Upper lobe of left lung (tissue), 4 donors: Measurements from ENCODE around the gene PWWP3B.

Source experiments
- CTCF ChIP-seq, 6 experiments: fragments of 450-650 bp in 4 of 6; fragments of 200-600 bp in 2 of 6; sonication (generic) in 2 of 6; IDR thresholded peaks; one replicate each; pipeline ENCODE4 v1.5.1; 2016 to 2019; ENCODE audit warnings: antibody characterized with exemption in 6 of 6
- POLR2A ChIP-seq, 4 donors: fragments of 450-650 bp; IDR thresholded peaks; one replicate each; pipeline ENCODE4 v1.5.1; 2016 to 2017; ENCODE audit warnings: antibody characterized with exemption in 4 of 4, mild to moderate bottlenecking in 2 of 4

- TF ChIP-seq POLR2A (IDR thresholded peaks at IDR 0.05) (no peak), CTCF (IDR thresholded peaks at IDR 0.05) (no peak)
Observed at GRCh38 chrX:106201502-106202178, 33.5 kb downstream of the PWWP3B start.
